Mesenchymal stem cell (in vitro differentiated cells and primary cell): ENCODE measurements around the gene KPNA6.
A peak's percentile ranks its signal among the peaks of the same experiment; 100 is the strongest.

Experiments
- DNase-seq: peaks from one replicate; pipeline ENCODE4 v3.0.0-alpha.2; 2013
- H2AFZ ChIP-seq: one replicate; pipeline ENCODE4 v1.6.1; 2013; ENCODE audit warnings: low read depth, mild to moderate bottlenecking, control low read depth, inconsistent platforms, low read length, moderate library complexity
- H2AK5ac ChIP-seq: 2 replicates; pipeline ENCODE4 v1.6.1; 2013; ENCODE audit warnings: low read length, moderate library complexity, mild to moderate bottlenecking, inconsistent platforms; ENCODE audit not compliant: severe bottlenecking
- H2BK120ac ChIP-seq: one replicate; pipeline ENCODE4 v1.6.1; 2013; ENCODE audit warnings: low read depth, mild to moderate bottlenecking, inconsistent platforms, low read length, moderate library complexity
- H2BK12ac ChIP-seq, 2 experiments: one replicate each; pipeline ENCODE4 v1.6.1; 2013; ENCODE audit warnings: inconsistent platforms in 2 of 2, low read length in 2 of 2, mild to moderate bottlenecking in 2 of 2, moderate library complexity in 2 of 2, control low read depth in 1 of 2
- H2BK15ac ChIP-seq: one replicate; pipeline ENCODE4 v1.6.1; 2013; ENCODE audit warnings: mild to moderate bottlenecking, low read depth, inconsistent platforms; ENCODE audit not compliant: poor library complexity, severe bottlenecking
- H2BK5ac ChIP-seq: 2 replicates; pipeline ENCODE4 v1.6.1; 2013; ENCODE audit warnings: low read depth, mild to moderate bottlenecking, low read length, control low read depth, inconsistent platforms; ENCODE audit not compliant: poor library complexity, severe bottlenecking
- H3K14ac ChIP-seq, 2 experiments: one replicate each; pipeline ENCODE4 v1.6.1; 2013; ENCODE audit warnings: inconsistent platforms in 2 of 2, low read length in 2 of 2, control low read depth in 1 of 2, mild to moderate bottlenecking in 1 of 2, moderate library complexity in 1 of 2
- H3K18ac ChIP-seq, 2 experiments: one replicate each; pipeline ENCODE4 v1.6.1; 2013; ENCODE audit warnings: inconsistent platforms in 2 of 2, low read length in 2 of 2, control low read depth in 1 of 2, low read depth in 1 of 2, mild to moderate bottlenecking in 1 of 2
- H3K23ac ChIP-seq, 2 experiments: one replicate each; pipeline ENCODE4 v1.6.1; 2013; ENCODE audit warnings: inconsistent platforms in 2 of 2, low read length in 2 of 2, mild to moderate bottlenecking in 2 of 2, moderate library complexity in 2 of 2, control low read depth in 1 of 2
- H3K27ac ChIP-seq: 2 replicates; pipeline ENCODE4 v1.5.1; 2013; ENCODE audit warnings: mild to moderate bottlenecking, moderate library complexity, low read length, control low read depth, inconsistent platforms; ENCODE audit not compliant: poor library complexity, severe bottlenecking
- H3K27me3 ChIP-seq, 2 experiments: 2 replicates each; pipeline versions ENCODE4 v1.6.1 to v1.7.0; 2013; ENCODE audit warnings: low read length in 2 of 2, mild to moderate bottlenecking in 2 of 2, moderate library complexity in 2 of 2, control low read depth in 1 of 2, inconsistent platforms in 1 of 2; ENCODE audit not compliant: control insufficient read depth in 1 of 2, insufficient read depth in 1 of 2
- H3K36me3 ChIP-seq, 2 experiments: 2 replicates each; pipeline versions ENCODE4 v1.6.1 to v1.7.0; 2013; ENCODE audit warnings: low read length in 2 of 2, control low read depth in 1 of 2, inconsistent platforms in 1 of 2, low read depth in 1 of 2, mild to moderate bottlenecking in 1 of 2; ENCODE audit not compliant: insufficient read depth in 2 of 2, control insufficient read depth in 1 of 2
- H3K4ac ChIP-seq, 2 experiments: one replicate each; pipeline ENCODE4 v1.6.1; 2013; ENCODE audit warnings: inconsistent platforms in 2 of 2, low read length in 2 of 2, mild to moderate bottlenecking in 2 of 2, moderate library complexity in 2 of 2, control low read depth in 1 of 2, low read depth in 1 of 2
- H3K4me1 ChIP-seq: 2 replicates; pipeline ENCODE4 v1.6.1; 2013; ENCODE audit warnings: low read depth, low read length, control low read depth; ENCODE audit not compliant: control insufficient read depth, insufficient read depth
- H3K4me2 ChIP-seq: 2 replicates; pipeline ENCODE4 v1.6.1; 2013; ENCODE audit warnings: low read length, mild to moderate bottlenecking, inconsistent platforms; ENCODE audit not compliant: poor library complexity, severe bottlenecking
- H3K4me3 ChIP-seq, 2 experiments: 2 replicates each; pipeline versions ENCODE4 v1.5.1 to v1.7.0; 2013; ENCODE audit warnings: low read length in 2 of 2, mild to moderate bottlenecking in 2 of 2, control low read depth in 1 of 2, low read depth in 1 of 2; ENCODE audit not compliant: insufficient read depth in 1 of 2
- H3K79me1 ChIP-seq: replicated peaks from 2 replicates; pipeline ENCODE4 v1.6.1; 2013; ENCODE audit warnings: mild to moderate bottlenecking, control low read depth, low read length, inconsistent platforms; ENCODE audit not compliant: poor library complexity, severe bottlenecking
- H3K9ac ChIP-seq: 2 replicates; pipeline ENCODE4 v1.7.0; 2013; ENCODE audit warnings: mild to moderate bottlenecking, low read length, moderate library complexity
- H3K9me3 ChIP-seq: 2 replicates; pipeline ENCODE4 v1.7.0; 2013; ENCODE audit warnings: mild to moderate bottlenecking, low read length; ENCODE audit not compliant: control insufficient read depth
- H4K8ac ChIP-seq: one replicate; pipeline ENCODE4 v1.6.1; 2013; ENCODE audit warnings: inconsistent platforms, mild to moderate bottlenecking, low read length, moderate library complexity
- H4K91ac ChIP-seq: one replicate; pipeline ENCODE4 v1.6.1; 2013; ENCODE audit warnings: mild to moderate bottlenecking, low read length, inconsistent platforms
- WGBS: methylation state at CpG from one replicate; pipeline ENCODE4 v1.1.7; 2013; ENCODE audit warnings: mixed read lengths; 5-methylcytosine and 5-hydroxymethylcytosine counted together

Gene KPNA6

DNA sequence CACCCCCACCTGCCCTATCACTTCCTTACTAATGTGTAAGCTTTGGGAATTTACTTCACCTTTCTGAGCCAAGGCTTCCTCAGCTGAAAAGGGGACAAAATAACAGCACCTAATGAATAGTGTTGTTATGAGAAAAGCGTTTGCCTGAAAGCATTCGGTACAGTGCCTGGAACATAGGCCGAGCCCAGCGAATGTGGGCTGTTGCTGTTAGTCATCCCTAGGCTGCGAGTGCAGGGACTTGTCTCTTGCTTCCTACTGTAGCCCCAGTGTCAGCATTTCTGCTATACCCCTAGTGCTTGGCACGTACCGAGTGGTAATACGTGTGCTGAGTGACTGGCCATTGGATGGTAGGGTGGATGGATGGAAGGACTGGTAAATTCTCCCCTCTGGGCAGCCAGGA is 16.7 kb upstream of the KPNA6 start:
- Histone ChIP-seq H4K91ac (no peak overlapping the region), H3K23ac (no peak overlapping the region)
- WGBS, result 98% methylated on average over 8 of the region's 8 CpGs

DNA sequence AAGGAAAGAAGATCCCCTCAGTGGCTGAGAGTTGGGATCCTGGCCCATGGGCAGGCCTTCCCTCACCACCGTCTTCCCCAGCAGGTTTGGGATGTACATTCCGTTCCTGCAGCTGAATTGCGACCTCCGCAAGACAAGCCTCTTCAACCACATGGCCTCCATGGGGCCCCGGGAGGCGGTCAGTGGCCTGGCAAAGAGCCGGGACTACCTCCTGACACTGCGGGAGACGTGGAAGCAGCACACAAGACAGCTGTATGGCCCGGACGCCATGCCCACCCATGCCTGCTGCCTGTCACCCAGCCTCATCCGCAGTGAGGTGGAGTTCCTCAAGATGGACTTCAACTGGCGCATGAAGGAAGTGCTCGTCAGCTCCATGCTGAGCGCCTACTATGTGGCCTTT is 16.3 kb upstream of the KPNA6 start:
- Histone ChIP-seq H3K27me3 (no peaks in the 10 kb centered on the region), H4K91ac (no peak overlapping the region), H3K9ac (no peak overlapping the region), H4K8ac (no peak overlapping the region), H3K14ac (no peak overlapping the region), H2AK5ac (no peak overlapping the region), H3K4me3 (no peak overlapping the region), H3K79me1 (peaks cover 2% of the 10 kb centered on the region), H3K27ac (no peak overlapping the region), H3K23ac (peak overlapping the region in 1 of 2 experiments; percentile 40), H3K36me3 (peaks cover 57 to 62% of the 10 kb centered on the region in 2 experiments), H2BK12ac (no peak overlapping the region), H3K9me3 (no peaks in the 10 kb centered on the region), H2AFZ (no peak overlapping the region), H2BK5ac (no peak overlapping the region), H3K4me1 (no peaks in the 10 kb centered on the region), H2BK15ac (no peak overlapping the region), H3K4me2 (no peak overlapping the region), H3K4ac (no peak overlapping the region), H2BK120ac (no peak overlapping the region), H3K18ac (no peak overlapping the region)
- 97% methylated on average over 15 of the region's 15 CpGs for WGBS
- DNase-seq, result no peak

More for the DNA sequence above, 16.7 kb upstream of the KPNA6 start:
- Histone ChIP-seq H2BK12ac (no peak overlapping the region), H4K8ac (no peak overlapping the region), H3K9ac (no peak overlapping the region), H3K14ac (no peak overlapping the region), H3K27me3 (no peaks in the 10 kb centered on the region), H3K4me3 (no peak overlapping the region), H2BK15ac (no peak overlapping the region), H3K36me3 (peaks cover 57 to 63% of the 10 kb centered on the region in 2 experiments), H2AFZ (no peak overlapping the region), H3K18ac (no peak overlapping the region), H3K79me1 (peaks cover 4% of the 10 kb centered on the region), H3K4me2 (no peak overlapping the region), H3K4me1 (no peaks in the 10 kb centered on the region), H3K9me3 (no peaks in the 10 kb centered on the region), H2AK5ac (no peak overlapping the region), H3K4ac (no peak overlapping the region), H2BK5ac (no peak overlapping the region), H3K27ac (no peak overlapping the region), H2BK120ac (no peak overlapping the region)
- DNase-seq, result no peak

GRCh38 chr1:32094746-32095521 is 12.9 kb upstream of the KPNA6 start:
- Histone ChIP-seq H2AK5ac (no peak overlapping the region), H2BK12ac (no peak overlapping the region), H2AFZ (no peak overlapping the region), H3K4me1 (no peaks in the 10 kb centered on the region), H2BK15ac (no peak overlapping the region), H4K91ac (no peak overlapping the region), H3K18ac (no peak overlapping the region), H2BK120ac (no peak overlapping the region), H3K4ac (no peak overlapping the region), H3K4me3 (no peak overlapping the region), H3K36me3 (peaks cover 58 to 65% of the 10 kb centered on the region in 2 experiments), H3K27me3 (no peaks in the 10 kb centered on the region), H3K14ac (no peak overlapping the region), H3K9ac (no peak overlapping the region), H3K79me1 (peaks cover 2% of the 10 kb centered on the region), H3K9me3 (no peaks in the 10 kb centered on the region), H3K27ac (no peak overlapping the region), H4K8ac (no peak overlapping the region), H3K4me2 (no peak overlapping the region), H2BK5ac (no peak overlapping the region), H3K23ac (no peak overlapping the region)
- WGBS, result 96% methylated on average over 10 of the region's 11 CpGs
- no peak for DNase-seq

- Histone ChIP-seq H3K14ac (no peak overlapping the region), H3K23ac (no peak overlapping the region), H3K4me3 (no peak overlapping the region), H3K4ac (no peak overlapping the region), H3K4me1 (peaks cover 6% of the 10 kb centered on the region), H3K36me3 (peaks cover 45 to 66% of the 10 kb centered on the region in 2 experiments), H3K18ac (no peak overlapping the region), H4K91ac (no peak overlapping the region), H3K27ac (no peak overlapping the region), H2BK5ac (no peak overlapping the region), H2AFZ (no peak overlapping the region), H3K9me3 (no peaks in the 10 kb centered on the region), H2BK120ac (no peak overlapping the region), H2BK15ac (no peak overlapping the region), H2BK12ac (no peak overlapping the region), H3K79me1 (peaks cover 7% of the 10 kb centered on the region), H4K8ac (no peak overlapping the region), H3K9ac (no peak overlapping the region), H3K27me3 (no peaks in the 10 kb centered on the region), H3K4me2 (no peak overlapping the region), H2AK5ac (no peak overlapping the region)
- DNase-seq, result no peak
- 94% methylated on average over 4 of the region's 4 CpGs for WGBS
Measured at GRCh38 chr1:32099426-32099825, 8.4 kb upstream of the KPNA6 start.
